ENCODE measurements around the gene GABRA5.

Gene GABRA5

DNA sequence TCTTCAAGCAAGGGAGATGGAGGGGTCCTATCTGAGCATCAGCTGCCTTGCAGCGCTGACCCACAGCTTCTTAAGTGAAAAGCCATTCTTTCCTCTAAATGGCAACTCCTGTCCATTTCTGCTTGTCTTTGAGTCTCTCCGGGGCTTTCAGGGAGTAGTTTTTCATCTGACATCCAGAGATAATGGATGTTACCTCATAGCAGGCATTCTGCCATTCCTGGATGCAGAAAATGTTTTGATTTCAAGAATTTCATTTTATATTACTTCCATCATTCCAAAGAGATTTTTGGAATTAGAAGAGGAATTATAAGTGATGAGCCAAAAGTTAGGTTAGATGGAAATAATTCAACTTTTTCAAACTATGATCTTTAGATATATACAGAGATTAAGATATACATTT lies 59.2 kb downstream of the GABRA5 start:
- Histone ChIP-seq H3K27me3 (replicated peaks in 2 of 5; ENCODE audit: control insufficient read depth in 4 of 5, insufficient read depth in 5 of 5, low read length in 4 of 5) (no peaks in the 10 kb centered on the region), H3K36me3 (ENCODE audit: control insufficient read depth in 4 of 4, insufficient read depth in 4 of 4, low read length in 3 of 4) (no peaks in the 10 kb centered on the region), H3K4me1 (ENCODE audit: control extremely low read depth in 1 of 4, control insufficient read depth in 4 of 4, insufficient read depth in 4 of 4, low read length in 3 of 4) (no peaks in the 10 kb centered on the region), H3K4me3 (ENCODE audit: control insufficient read depth in 1 of 7, extremely low read depth in 1 of 7, insufficient read depth in 4 of 7, low read depth in 2 of 7, low read length in 6 of 7) (no peak overlapping the region), H3K27ac (ENCODE audit: insufficient read depth in 1 of 2, low read depth in 1 of 2, low read length in 2 of 2, poor library complexity in 1 of 2, severe bottlenecking in 2 of 2) (no peak overlapping the region), H3K9me3 (ENCODE audit: control extremely low read depth in 1 of 5, control insufficient read depth in 4 of 5, insufficient read depth in 2 of 5, low read depth in 1 of 5, low read length in 4 of 5) (no peaks in the 10 kb centered on the region)
- no peak for DNase-seq
- WGBS (ENCODE audit: insufficient coverage): 100% methylated on average over 2 of the region's 2 CpGs
- ChIA-PET POLR2A (no interaction called here), CTCF (no interaction called here)

DNA sequence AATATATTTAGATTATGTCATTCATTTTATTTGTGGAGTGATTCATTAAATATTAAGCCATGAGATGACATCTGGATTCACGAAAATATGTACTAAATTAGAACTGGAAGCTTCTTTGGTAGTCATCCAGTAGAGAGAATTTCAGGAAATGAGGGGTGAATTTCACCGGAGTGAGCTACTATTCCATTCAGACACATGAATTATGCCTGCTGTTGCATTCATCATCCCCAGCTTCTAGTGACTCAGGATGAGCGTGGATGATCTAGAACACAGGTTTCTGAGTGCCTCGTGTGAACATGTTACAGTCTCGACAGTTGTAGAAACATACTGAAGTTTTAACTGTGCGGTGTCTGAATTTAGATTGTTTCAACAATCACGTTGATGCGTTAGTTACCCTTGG lies 61.2 kb downstream of the GABRA5 start:
- H3K36me3 ChIP-seq (ENCODE audit: control insufficient read depth in 4 of 4, insufficient read depth in 4 of 4, low read length in 3 of 4): no peaks in the 10 kb centered on the region
- 91% methylated on average over 8 of the region's 8 CpGs for WGBS (ENCODE audit: insufficient coverage)
- ChIA-PET CTCF (no interaction called here), POLR2A (no interaction called here)
- DNase-seq: no peak
- H3K27me3 ChIP-seq (replicated peaks in 2 of 5; ENCODE audit: control insufficient read depth in 4 of 5, insufficient read depth in 5 of 5, low read length in 4 of 5): no peaks in the 10 kb centered on the region
- H3K27ac ChIP-seq (ENCODE audit: insufficient read depth in 1 of 2, low read depth in 1 of 2, low read length in 2 of 2, poor library complexity in 1 of 2, severe bottlenecking in 2 of 2): no peak overlapping the region
- no peaks in the 10 kb centered on the region for H3K9me3 ChIP-seq (ENCODE audit: control extremely low read depth in 1 of 5, control insufficient read depth in 4 of 5, insufficient read depth in 2 of 5, low read depth in 1 of 5, low read length in 4 of 5)
- no peak overlapping the region for H3K4me3 ChIP-seq (ENCODE audit: control insufficient read depth in 1 of 7, extremely low read depth in 1 of 7, insufficient read depth in 4 of 7, low read depth in 2 of 7, low read length in 6 of 7)
- H3K4me1 ChIP-seq (ENCODE audit: control extremely low read depth in 1 of 4, control insufficient read depth in 4 of 4, insufficient read depth in 4 of 4, low read length in 3 of 4): no peaks in the 10 kb centered on the region

- H3K4me1 ChIP-seq (ENCODE audit: control extremely low read depth in 1 of 4, control insufficient read depth in 4 of 4, insufficient read depth in 4 of 4, low read length in 3 of 4): no peaks in the 10 kb centered on the region
- no peaks in the 10 kb centered on the region for H3K9me3 ChIP-seq (ENCODE audit: control extremely low read depth in 1 of 5, control insufficient read depth in 4 of 5, insufficient read depth in 2 of 5, low read depth in 1 of 5, low read length in 4 of 5)
- ChIA-PET CTCF (no interaction called here), POLR2A (no interaction called here)
- no peak for DNase-seq
- no peak overlapping the region for H3K4me3 ChIP-seq (ENCODE audit: control insufficient read depth in 1 of 7, extremely low read depth in 1 of 7, insufficient read depth in 4 of 7, low read depth in 2 of 7, low read length in 6 of 7)
- H3K27ac ChIP-seq (ENCODE audit: insufficient read depth in 1 of 2, low read depth in 1 of 2, low read length in 2 of 2, poor library complexity in 1 of 2, severe bottlenecking in 2 of 2): no peak overlapping the region
- 100% methylated on average over 1 of the region's 4 CpGs for WGBS (ENCODE audit: insufficient coverage)
- H3K27me3 ChIP-seq (replicated peaks in 2 of 5; ENCODE audit: control insufficient read depth in 4 of 5, insufficient read depth in 5 of 5, low read length in 4 of 5): no peaks in the 10 kb centered on the region
- no peaks in the 10 kb centered on the region for H3K36me3 ChIP-seq (ENCODE audit: control insufficient read depth in 4 of 4, insufficient read depth in 4 of 4, low read length in 3 of 4)
Observed at GRCh38 chr15:26929588-26929987, 62.7 kb downstream of the GABRA5 start.

GRCh38 chr15:26934848-26935247 lies 68.0 kb downstream of the GABRA5 start:
- H3K4me3 ChIP-seq (ENCODE audit: control insufficient read depth in 1 of 7, extremely low read depth in 1 of 7, insufficient read depth in 4 of 7, low read depth in 2 of 7, low read length in 6 of 7): no peak overlapping the region
- WGBS (ENCODE audit: insufficient coverage): 88% methylated on average over 4 of the region's 6 CpGs
- H3K27me3 ChIP-seq (replicated peaks in 2 of 5; ENCODE audit: control insufficient read depth in 4 of 5, insufficient read depth in 5 of 5, low read length in 4 of 5): no peaks in the 10 kb centered on the region
- POLR2A ChIA-PET: no interaction called here
- CTCF ChIA-PET: no interaction called here
- no peak overlapping the region for H3K27ac ChIP-seq (ENCODE audit: insufficient read depth in 1 of 2, low read depth in 1 of 2, low read length in 2 of 2, poor library complexity in 1 of 2, severe bottlenecking in 2 of 2)
- H3K4me1 ChIP-seq (ENCODE audit: control extremely low read depth in 1 of 4, control insufficient read depth in 4 of 4, insufficient read depth in 4 of 4, low read length in 3 of 4): no peaks in the 10 kb centered on the region
- no peaks in the 10 kb centered on the region for H3K9me3 ChIP-seq (ENCODE audit: control extremely low read depth in 1 of 5, control insufficient read depth in 4 of 5, insufficient read depth in 2 of 5, low read depth in 1 of 5, low read length in 4 of 5)
- no peak for DNase-seq
- no peaks in the 10 kb centered on the region for H3K36me3 ChIP-seq (ENCODE audit: control insufficient read depth in 4 of 4, insufficient read depth in 4 of 4, low read length in 3 of 4)

GRCh38 chr15:26935322-26935721 lies 68.5 kb downstream of the GABRA5 start:
- DNase-seq: no peak
- no peak overlapping the region for H3K4me3 ChIP-seq (ENCODE audit: control insufficient read depth in 1 of 7, extremely low read depth in 1 of 7, insufficient read depth in 4 of 7, low read depth in 2 of 7, low read length in 6 of 7)
- no peaks in the 10 kb centered on the region for H3K9me3 ChIP-seq (ENCODE audit: control extremely low read depth in 1 of 5, control insufficient read depth in 4 of 5, insufficient read depth in 2 of 5, low read depth in 1 of 5, low read length in 4 of 5)
- no peaks in the 10 kb centered on the region for H3K36me3 ChIP-seq (ENCODE audit: control insufficient read depth in 4 of 4, insufficient read depth in 4 of 4, low read length in 3 of 4)
- CTCF ChIA-PET: no interaction called here
- no peak overlapping the region for H3K27ac ChIP-seq (ENCODE audit: insufficient read depth in 1 of 2, low read depth in 1 of 2, low read length in 2 of 2, poor library complexity in 1 of 2, severe bottlenecking in 2 of 2)
- POLR2A ChIA-PET: no interaction called here
- no peaks in the 10 kb centered on the region for H3K4me1 ChIP-seq (ENCODE audit: control extremely low read depth in 1 of 4, control insufficient read depth in 4 of 4, insufficient read depth in 4 of 4, low read length in 3 of 4)
- no peaks in the 10 kb centered on the region for H3K27me3 ChIP-seq (replicated peaks in 2 of 5; ENCODE audit: control insufficient read depth in 4 of 5, insufficient read depth in 5 of 5, low read length in 4 of 5)
- WGBS (ENCODE audit: insufficient coverage): 94% methylated on average over 11 of the region's 12 CpGs

- CTCF ChIA-PET: no interaction called here
- H3K4me1 ChIP-seq (ENCODE audit: control extremely low read depth in 1 of 4, control insufficient read depth in 4 of 4, insufficient read depth in 4 of 4, low read length in 3 of 4): no peaks in the 10 kb centered on the region
- no peak overlapping the region for H3K27ac ChIP-seq (ENCODE audit: insufficient read depth in 1 of 2, low read depth in 1 of 2, low read length in 2 of 2, poor library complexity in 1 of 2, severe bottlenecking in 2 of 2)
- POLR2A ChIA-PET: no interaction called here
- no peaks in the 10 kb centered on the region for H3K36me3 ChIP-seq (ENCODE audit: control insufficient read depth in 4 of 4, insufficient read depth in 4 of 4, low read length in 3 of 4)
- no peak for DNase-seq
- no peaks in the 10 kb centered on the region for H3K27me3 ChIP-seq (replicated peaks in 2 of 5; ENCODE audit: control insufficient read depth in 4 of 5, insufficient read depth in 5 of 5, low read length in 4 of 5)
- 100% methylated on average over 1 of the region's 5 CpGs for WGBS (ENCODE audit: insufficient coverage)
- no peak overlapping the region for H3K4me3 ChIP-seq (ENCODE audit: control insufficient read depth in 1 of 7, extremely low read depth in 1 of 7, insufficient read depth in 4 of 7, low read depth in 2 of 7, low read length in 6 of 7)
- no peaks in the 10 kb centered on the region for H3K9me3 ChIP-seq (ENCODE audit: control extremely low read depth in 1 of 5, control insufficient read depth in 4 of 5, insufficient read depth in 2 of 5, low read depth in 1 of 5, low read length in 4 of 5)
Observed at GRCh38 chr15:26936502-26936901, 69.6 kb downstream of the GABRA5 start.

- Histone ChIP-seq H3K27ac (ENCODE audit: insufficient read depth in 1 of 2, low read depth in 1 of 2, low read length in 2 of 2, poor library complexity in 1 of 2, severe bottlenecking in 2 of 2) (no peak overlapping the region), H3K9me3 (ENCODE audit: control extremely low read depth in 1 of 5, control insufficient read depth in 4 of 5, insufficient read depth in 2 of 5, low read depth in 1 of 5, low read length in 4 of 5) (no peaks in the 10 kb centered on the region), H3K27me3 (replicated peaks in 2 of 5; ENCODE audit: control insufficient read depth in 4 of 5, insufficient read depth in 5 of 5, low read length in 4 of 5) (no peaks in the 10 kb centered on the region), H3K4me1 (ENCODE audit: control extremely low read depth in 1 of 4, control insufficient read depth in 4 of 4, insufficient read depth in 4 of 4, low read length in 3 of 4) (no peaks in the 10 kb centered on the region), H3K4me3 (ENCODE audit: control insufficient read depth in 1 of 7, extremely low read depth in 1 of 7, insufficient read depth in 4 of 7, low read depth in 2 of 7, low read length in 6 of 7) (no peak overlapping the region), H3K36me3 (ENCODE audit: control insufficient read depth in 4 of 4, insufficient read depth in 4 of 4, low read length in 3 of 4) (no peaks in the 10 kb centered on the region)
- no peak for DNase-seq
- CTCF ChIA-PET: no interaction called here
- POLR2A ChIA-PET: no interaction called here
- WGBS (ENCODE audit: insufficient coverage): 96% methylated on average over 13 of the region's 13 CpGs
Observed at GRCh38 chr15:26937134-26937533, 70.3 kb downstream of the GABRA5 start.

GRCh38 chr15:26939398-26939797 lies 72.5 kb downstream of the GABRA5 start:
- WGBS (ENCODE audit: insufficient coverage): 72% methylated on average over 5 of the region's 5 CpGs
- Histone ChIP-seq H3K27me3 (replicated peaks in 2 of 5; ENCODE audit: control insufficient read depth in 4 of 5, insufficient read depth in 5 of 5, low read length in 4 of 5) (peaks cover 0 to 1% (median 0%) of the 10 kb centered on the region in 5 experiments), H3K9me3 (ENCODE audit: control extremely low read depth in 1 of 5, control insufficient read depth in 4 of 5, insufficient read depth in 2 of 5, low read depth in 1 of 5, low read length in 4 of 5) (no peaks in the 10 kb centered on the region), H3K36me3 (ENCODE audit: control insufficient read depth in 4 of 4, insufficient read depth in 4 of 4, low read length in 3 of 4) (no peaks in the 10 kb centered on the region), H3K4me3 (ENCODE audit: control insufficient read depth in 1 of 7, extremely low read depth in 1 of 7, insufficient read depth in 4 of 7, low read depth in 2 of 7, low read length in 6 of 7) (no peak overlapping the region), H3K4me1 (ENCODE audit: control extremely low read depth in 1 of 4, control insufficient read depth in 4 of 4, insufficient read depth in 4 of 4, low read length in 3 of 4) (no peaks in the 10 kb centered on the region), H3K27ac (ENCODE audit: insufficient read depth in 1 of 2, low read depth in 1 of 2, low read length in 2 of 2, poor library complexity in 1 of 2, severe bottlenecking in 2 of 2) (no peak overlapping the region)
- ChIA-PET CTCF (no interaction called here), POLR2A (no interaction called here)
- DNase-seq: no peak
